Panc1 (cell line): ENCODE data around the gene TANC1.

Experiments used
- CTCF ChIP-seq: fragments of 450-650 bp; IDR thresholded peaks from 2 replicates; pipeline ENCODE4 v1.5.1; 2017; ENCODE audit warnings: mild to moderate bottlenecking
- POLR2AphosphoS5 ChIP-seq: IDR thresholded peaks from 2 replicates; pipeline ENCODE4 v1.6.1; 2012; ENCODE audit warnings: mild to moderate bottlenecking, low read depth, low read length, moderate library complexity
- REST ChIP-seq, 2 experiments: IDR thresholded peaks; 2 replicates each; pipeline ENCODE4 v1.6.1; 2011 to 2012; ENCODE audit warnings: low read depth in 2 of 2, control low read depth in 1 of 2, low read length in 1 of 2, mild to moderate bottlenecking in 1 of 2, moderate library complexity in 1 of 2; ENCODE audit not compliant: insufficient read depth in 1 of 2
- SIN3A ChIP-seq: IDR thresholded peaks from 2 replicates; pipeline ENCODE4 v1.6.1; 2012; ENCODE audit warnings: low read depth, mild to moderate bottlenecking, low read length, moderate library complexity, borderline replicate concordance; ENCODE audit not compliant: insufficient read depth

GRCh38 chr2:158962074-158962473 lies 6.4 kb upstream of the TANC1 start:
- no peak for TF ChIP-seq CTCF
- no peak for TF ChIP-seq POLR2AphosphoS5
- no peak for TF ChIP-seq REST (IDR thresholded peaks at IDR 0.05; ENCODE audit: insufficient read depth in 1 of 2, low read depth in 2 of 2, low read length in 1 of 2)
- TF ChIP-seq SIN3A = no peak
